HG03460 (cell line): ENCODE results near the gene PNPLA7.
"Not testable (repeated sequence)": the region's sequence is repeated elsewhere in the genome, so short reads cannot be mapped to it uniquely, and the experiment has no call there.

Source experiments
- ATAC-seq: cut with Tn5 transposase; IDR thresholded peaks from one replicate; pipeline ENCODE4 v1.9.1; 2021; ENCODE audit not compliant: unreplicated experiment

PNPLA7 gene

GRCh38 chr9:137550231-137550621 lies at the start of gene PNPLA7:
Gene PNPLA7 (minus strand): TSS chr9:137550402. CDS start chr9:137550197, 205 bp downstream.
- ATAC-seq, result no peak

- no peak for ATAC-seq
Measured at GRCh38 chr9:137598943-137599342, 48.7 kb upstream of the PNPLA7 start.

- ATAC-seq, result not testable (repeated sequence)
Measured at GRCh38 chr9:137596577-137596976, 46.4 kb upstream of the PNPLA7 start.

GRCh38 chr9:137593176-137593575 lies 43.0 kb upstream of the PNPLA7 start:
- no peak for ATAC-seq

- ATAC-seq, result no peak
Measured at GRCh38 chr9:137592767-137593166, 42.6 kb upstream of the PNPLA7 start.

GRCh38 chr9:137590469-137591383 lies 40.5 kb upstream of the PNPLA7 start, which contains the start of gene ZMYND19:
Gene ZMYND19 (minus strand): TSS chr9:137590512. CDS start chr9:137590263, 249 bp downstream.
- peak; percentile 82 for ATAC-seq

- peak; percentile 19 for ATAC-seq
Measured at GRCh38 chr9:137590123-137590468, 39.9 kb upstream of the PNPLA7 start.

GRCh38 chr9:137589441-137590122 lies 39.4 kb upstream of the PNPLA7 start:
- ATAC-seq, result peak; percentile 17

- no peak for ATAC-seq
Measured at GRCh38 chr9:137588891-137589290, 38.7 kb upstream of the PNPLA7 start.

GRCh38 chr9:137588311-137588710 lies 38.1 kb upstream of the PNPLA7 start:
- no peak for ATAC-seq

- ATAC-seq, result no peak
Measured at GRCh38 chr9:137586854-137587253, 36.7 kb upstream of the PNPLA7 start.

GRCh38 chr9:137583957-137584356 lies 33.8 kb upstream of the PNPLA7 start:
- ATAC-seq, result no peak

- ATAC-seq, result no peak
Measured at GRCh38 chr9:137583347-137583746, 33.1 kb upstream of the PNPLA7 start.

GRCh38 chr9:137582286-137582860 lies 32.2 kb upstream of the PNPLA7 start:
- no peak for ATAC-seq

- ATAC-seq, result no peak
Measured at GRCh38 chr9:137581361-137582285, 31.4 kb upstream of the PNPLA7 start.

- ATAC-seq, result no peak
Measured at GRCh38 chr9:137580954-137581322, 30.7 kb upstream of the PNPLA7 start.

GRCh38 chr9:137580209-137580953 lies 30.2 kb upstream of the PNPLA7 start:
- no peak for ATAC-seq

GRCh38 chr9:137579259-137579604 lies 29.0 kb upstream of the PNPLA7 start:
- ATAC-seq, result no peak

GRCh38 chr9:137578518-137579258 lies 28.5 kb upstream of the PNPLA7 start, which contains the start of gene DPH7:
Gene DPH7 (minus strand): TSS chr9:137578925. CDS start chr9:137578777, 148 bp downstream.
- peak; percentile 79 for ATAC-seq
